ENCODE results near the gene NMUR1.
A peak's percentile ranks its signal among the peaks of the same experiment; 100 is the strongest.

Gene NMUR1

DNA sequence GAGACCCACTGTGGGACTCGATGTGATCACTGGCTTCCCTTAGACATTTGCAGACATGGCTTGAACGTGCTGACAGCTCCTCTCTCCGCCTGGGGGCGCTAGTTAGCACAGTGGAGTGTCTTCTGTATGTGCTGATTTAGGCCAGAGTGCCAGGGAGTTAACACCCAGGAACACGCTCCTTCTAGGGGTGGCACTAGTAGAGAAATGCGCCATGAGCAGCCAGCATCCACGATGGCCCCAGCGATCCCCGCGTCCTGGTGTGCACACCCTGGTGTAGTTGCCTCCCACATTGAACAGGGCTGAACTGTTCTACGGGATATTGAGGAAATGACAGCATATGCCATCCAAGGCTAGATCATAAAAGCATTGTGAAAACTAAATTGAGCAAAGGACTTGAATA is 11.4 kb upstream of the NMUR1 start:
- Histone ChIP-seq H3K27me3 (ENCODE audit: insufficient read depth, low read length) (peaks cover 5% of the 10 kb centered on the region; the same call in 1 of the 2 replicates), H2AFZ (ENCODE audit: low read length) (no peak overlapping the region), H3K36me3 (ENCODE audit: insufficient read depth, low read length) (no peaks in the 10 kb centered on the region), H3K4me2 (ENCODE audit: low read length) (no peak overlapping the region), H3K79me2 (ENCODE audit: insufficient read depth, low read length) (no peaks in the 10 kb centered on the region), H3K4me1 (ENCODE audit: insufficient read depth, low read length, severe bottlenecking) (peaks cover 12% of the 10 kb centered on the region), H3K9ac (ENCODE audit: low read length) (no peak overlapping the region), H3K9me3 (ENCODE audit: low read length) (peaks cover 6% of the 10 kb centered on the region; the same call in 1 of the 2 replicates), H4K20me1 (ENCODE audit: insufficient read depth, low read length) (no peaks in the 10 kb centered on the region), H3K9me2 (ENCODE audit: low read depth, low read length) (no peaks in the 10 kb centered on the region), H3K4me3 (ENCODE audit: low read depth, low read length, poor library complexity, severe bottlenecking) (no peak overlapping the region), H3K27ac (ENCODE audit: low read depth, low read length, poor library complexity, severe bottlenecking) (no peak overlapping the region), H3F3A (ENCODE audit: insufficient read depth, low read length) (no peaks in the 10 kb centered on the region)
- TF ChIP-seq EZH2 (IDR thresholded peaks at IDR 0.05; ENCODE audit: borderline replicate concordance, low read length) = no peak
- TF ChIP-seq, protein P1, sequence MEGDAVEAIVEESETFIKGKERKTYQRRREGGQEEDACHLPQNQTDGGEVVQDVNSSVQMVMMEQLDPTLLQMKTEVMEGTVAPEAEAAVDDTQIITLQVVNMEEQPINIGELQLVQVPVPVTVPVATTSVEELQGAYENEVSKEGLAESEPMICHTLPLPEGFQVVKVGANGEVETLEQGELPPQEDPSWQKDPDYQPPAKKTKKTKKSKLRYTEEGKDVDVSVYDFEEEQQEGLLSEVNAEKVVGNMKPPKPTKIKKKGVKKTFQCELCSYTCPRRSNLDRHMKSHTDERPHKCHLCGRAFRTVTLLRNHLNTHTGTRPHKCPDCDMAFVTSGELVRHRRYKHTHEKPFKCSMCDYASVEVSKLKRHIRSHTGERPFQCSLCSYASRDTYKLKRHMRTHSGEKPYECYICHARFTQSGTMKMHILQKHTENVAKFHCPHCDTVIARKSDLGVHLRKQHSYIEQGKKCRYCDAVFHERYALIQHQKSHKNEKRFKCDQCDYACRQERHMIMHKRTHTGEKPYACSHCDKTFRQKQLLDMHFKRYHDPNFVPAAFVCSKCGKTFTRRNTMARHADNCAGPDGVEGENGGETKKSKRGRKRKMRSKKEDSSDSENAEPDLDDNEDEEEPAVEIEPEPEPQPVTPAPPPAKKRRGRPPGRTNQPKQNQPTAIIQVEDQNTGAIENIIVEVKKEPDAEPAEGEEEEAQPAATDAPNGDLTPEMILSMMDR (IDR thresholded peaks at IDR 0.05; ENCODE audit: low read length) = peak; percentile 56

DNA sequence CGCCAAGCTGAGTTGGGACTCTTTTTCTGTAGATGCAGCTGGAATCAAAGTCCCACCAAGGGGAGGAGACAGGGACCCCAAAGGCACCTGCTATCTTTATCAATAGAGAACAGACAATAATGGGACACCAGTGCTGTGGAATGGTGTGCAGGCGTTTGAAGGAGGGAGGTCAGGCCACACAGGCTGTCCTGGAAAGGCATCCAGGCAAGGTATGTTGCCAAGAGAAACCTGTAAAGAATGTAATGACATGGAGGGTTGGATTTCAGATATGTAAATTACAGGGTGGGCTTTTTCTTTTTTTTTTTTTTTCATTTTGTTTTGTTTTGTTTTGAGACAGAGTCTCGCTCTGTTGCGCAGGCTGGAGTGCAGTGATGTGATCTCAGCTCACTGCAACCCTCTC is 9.7 kb upstream of the NMUR1 start:
- H3K4me2 ChIP-seq (ENCODE audit: low read length) = no peak overlapping the region
- H3K79me2 ChIP-seq (ENCODE audit: insufficient read depth, low read length) = no peaks in the 10 kb centered on the region
- no peak overlapping the region for H3K4me3 ChIP-seq (ENCODE audit: low read depth, low read length, poor library complexity, severe bottlenecking)
- no peak overlapping the region for H3K9ac ChIP-seq (ENCODE audit: low read length)
- H3K4me1 ChIP-seq (ENCODE audit: insufficient read depth, low read length, severe bottlenecking) = peaks cover under 1% of the 10 kb centered on the region
- H3K9me2 ChIP-seq (ENCODE audit: low read depth, low read length) = no peaks in the 10 kb centered on the region
- TF ChIP-seq EZH2 (IDR thresholded peaks at IDR 0.05; ENCODE audit: borderline replicate concordance, low read length) = no peak
- TF ChIP-seq, protein P1 (IDR thresholded peaks at IDR 0.05; ENCODE audit: low read length) = no peak
- no peaks in the 10 kb centered on the region; the same call in 1 of the 2 replicates for H3K27me3 ChIP-seq (ENCODE audit: insufficient read depth, low read length)
- no peak overlapping the region for H2AFZ ChIP-seq (ENCODE audit: low read length)
- H4K20me1 ChIP-seq (ENCODE audit: insufficient read depth, low read length) = no peaks in the 10 kb centered on the region
- H3K27ac ChIP-seq (ENCODE audit: low read depth, low read length, poor library complexity, severe bottlenecking) = no peak overlapping the region
- H3K36me3 ChIP-seq (ENCODE audit: insufficient read depth, low read length) = no peaks in the 10 kb centered on the region
- peaks cover 6% of the 10 kb centered on the region; the same call in 1 of the 2 replicates for H3K9me3 ChIP-seq (ENCODE audit: low read length)
- no peaks in the 10 kb centered on the region for H3F3A ChIP-seq (ENCODE audit: insufficient read depth, low read length)

DNA sequence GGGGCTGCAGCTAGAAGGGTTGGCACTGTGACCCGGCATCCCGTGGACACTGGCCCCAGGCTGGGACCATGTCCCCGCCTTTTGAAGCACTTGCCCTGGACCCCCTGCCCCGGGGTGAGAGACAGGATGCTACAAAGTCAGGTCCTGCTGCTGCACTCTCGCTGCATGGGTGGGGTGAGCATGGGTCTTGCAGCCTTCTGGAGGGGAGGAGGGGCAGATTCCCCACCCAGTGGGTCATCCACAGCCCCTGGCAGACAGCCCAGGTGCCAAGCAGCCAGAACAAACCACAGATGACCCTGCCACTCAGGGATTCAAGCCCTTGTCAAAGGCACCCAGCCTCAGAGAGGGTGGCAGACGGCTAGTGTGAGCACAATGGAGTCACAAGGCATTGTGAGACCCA is 5.7 kb upstream of the NMUR1 start:
- no peak overlapping the region for H3K4me3 ChIP-seq (ENCODE audit: low read depth, low read length, poor library complexity, severe bottlenecking)
- H3K4me1 ChIP-seq (ENCODE audit: insufficient read depth, low read length, severe bottlenecking) = no peaks in the 10 kb centered on the region
- H3K4me2 ChIP-seq (ENCODE audit: low read length) = no peak overlapping the region
- no peaks in the 10 kb centered on the region for H3K9me2 ChIP-seq (ENCODE audit: low read depth, low read length)
- no peak overlapping the region for H3K9ac ChIP-seq (ENCODE audit: low read length)
- H3F3A ChIP-seq (ENCODE audit: insufficient read depth, low read length) = no peaks in the 10 kb centered on the region
- no peaks in the 10 kb centered on the region for H3K9me3 ChIP-seq (ENCODE audit: low read length)
- H2AFZ ChIP-seq (ENCODE audit: low read length) = no peak overlapping the region
- H4K20me1 ChIP-seq (ENCODE audit: insufficient read depth, low read length) = no peaks in the 10 kb centered on the region
- H3K27ac ChIP-seq (ENCODE audit: low read depth, low read length, poor library complexity, severe bottlenecking) = no peak overlapping the region
- no peaks in the 10 kb centered on the region for H3K27me3 ChIP-seq (ENCODE audit: insufficient read depth, low read length)
- H3K36me3 ChIP-seq (ENCODE audit: insufficient read depth, low read length) = no peaks in the 10 kb centered on the region
- H3K79me2 ChIP-seq (ENCODE audit: insufficient read depth, low read length) = no peaks in the 10 kb centered on the region
- TF ChIP-seq EZH2 (IDR thresholded peaks at IDR 0.05; ENCODE audit: borderline replicate concordance, low read length) = no peak
- TF ChIP-seq, protein P1 (IDR thresholded peaks at IDR 0.05; ENCODE audit: low read length) = no peak

Measured in OCI-LY1 (cell line).